ENCODE results near the gene YAP1.

YAP1 gene

GRCh38 chr11:102269927-102270326 is 159.7 kb downstream of the YAP1 start:
- FAIRE-seq (no peak), DNase-seq (ENCODE audit: low spot score) (no peak)

DNA sequence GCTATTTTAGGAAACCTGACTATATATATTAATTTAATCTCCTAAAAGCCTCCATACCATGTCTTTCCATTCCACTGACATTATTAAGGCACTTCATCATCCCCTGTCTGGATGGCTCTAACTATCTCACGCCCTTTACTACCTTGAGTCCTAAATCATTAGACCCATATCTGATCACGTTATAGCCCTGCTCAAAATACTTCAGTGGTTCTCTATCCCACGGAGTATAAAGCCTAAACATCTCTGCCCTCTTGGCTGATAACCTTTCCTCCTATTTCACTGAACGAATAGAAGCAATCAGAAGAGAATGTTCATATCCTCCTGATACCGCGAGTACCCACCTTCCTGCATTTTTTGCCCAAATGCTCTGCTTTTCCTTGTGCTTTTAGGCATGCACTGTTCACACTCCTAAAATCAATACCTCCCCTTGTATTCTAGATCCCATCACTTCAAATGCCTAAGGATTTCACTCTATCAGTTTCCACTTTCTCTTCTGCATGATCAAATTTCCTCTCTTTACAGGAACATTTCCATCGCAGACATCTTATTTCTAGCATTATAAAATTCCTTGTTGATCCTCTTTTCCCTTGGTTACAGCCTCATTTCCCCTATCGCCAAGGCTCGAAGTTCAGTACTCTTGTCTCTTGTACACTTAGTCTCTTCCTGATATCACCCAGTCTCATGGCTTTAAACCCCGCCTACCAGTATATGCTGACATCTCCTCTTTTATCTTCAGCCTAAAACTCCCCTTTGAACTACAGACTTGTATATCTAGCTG is 162.0 kb downstream of the YAP1 start:
- no peak for DNase-seq (ENCODE audit: low spot score)
- FAIRE-seq = no peak

- DNase-seq (ENCODE audit: low spot score) (no peak), FAIRE-seq (no peak)
Measured at GRCh38 chr11:102274628-102275027, 164.4 kb downstream of the YAP1 start.

- FAIRE-seq (no peak), DNase-seq (ENCODE audit: low spot score) (no peak)
Measured at GRCh38 chr11:102276362-102276761, 166.1 kb downstream of the YAP1 start.

GRCh38 chr11:102276783-102277182 is 166.5 kb downstream of the YAP1 start:
- FAIRE-seq = no peak

GRCh38 chr11:102279641-102280170 is 169.5 kb downstream of the YAP1 start:
- DNase-seq (ENCODE audit: low spot score) (no peak), FAIRE-seq (no peak)

More at GRCh38 chr11:102276783-102277182, 166.5 kb downstream of the YAP1 start:
- no peak for DNase-seq (ENCODE audit: low spot score)

GRCh38 chr11:102280245-102280833 is 170.1 kb downstream of the YAP1 start:
- FAIRE-seq = no peak
- no peak for DNase-seq (ENCODE audit: low spot score)
